ENCODE measurements around the gene ARHGEF12. TPM values are rescaled to one million over a fixed set of nuclear protein-coding genes. Genes with fewer than 3 reads are reported as not detected.

ARHGEF12 gene
- total and polyA plus RNA-seq, 10 of the 15 experiments (the other 5 are each of a cell fraction or from before 2014, with no cell fraction given) = 2.7 to 40.8 (median 20.9) TPM

- no peak for FAIRE-seq
- intact Hi-C loops (cut with micrococcal nuclease; ENCODE audit: unreplicated experiment) = no loop called here
- H3K79me2 ChIP-seq (ENCODE audit: control insufficient read depth, insufficient read depth, low read length) = peaks cover 5% of the 10 kb centered on the region
Measured at GRCh38 chr11:120381401-120381800, 45.2 kb downstream of the ARHGEF12 start.

More at GRCh38 chr11:120381401-120381800, 45.2 kb downstream of the ARHGEF12 start:
- no TSS peak for BruUV-seq (replicated peaks)
- TF ChIP-seq ZZZ3 (IDR thresholded peaks at IDR 0.05; ENCODE audit: control insufficient read depth, insufficient read length, low read depth) (no peak), CUX1 (IDR thresholded peaks at IDR 0.05; ENCODE audit: insufficient replicate concordance, low read depth, low read length) (no peak), STAT3 (IDR thresholded peaks at IDR 0.05; ENCODE audit: low read depth, low read length) (no peak), MXI1 (IDR thresholded peaks at IDR 0.05; ENCODE audit: low read depth, low read length) (no peak), RUNX3 (IDR thresholded peaks at IDR 0.05; ENCODE audit: low read length) (no peak), ZNF217 (IDR thresholded peaks at IDR 0.05) (no peak)
- no peaks in the 10 kb centered on the region for H3K36me3 ChIP-seq (ENCODE audit: control insufficient read depth in 2 of 2, insufficient read depth in 2 of 2, low read length in 1 of 2)
- H3K4me1 ChIP-seq (ENCODE audit: control insufficient read depth, insufficient read depth, low read length) = no peaks in the 10 kb centered on the region
- RAD21 ChIA-PET (ENCODE audit: unreplicated experiment) = interaction anchor here (1.5 kb wide), 1 partner anchor 42 kb away, joined by 5 read pairs; no protein-coding TSS in a partner anchor
- H4K20me1 ChIP-seq (ENCODE audit: control insufficient read depth, insufficient read depth) = no peaks in the 10 kb centered on the region
- H2AFZ ChIP-seq (ENCODE audit: control insufficient read depth, low read depth, low read length) = no peak overlapping the region
- no peak overlapping the region for H3K27ac ChIP-seq (ENCODE audit: control insufficient read depth, insufficient read depth)
- H3K4me3 ChIP-seq = no peak overlapping the region
- CTCF ChIA-PET = interaction anchor here (0.7 to 1.3 kb wide), 2 partner anchors 9 to 20 kb away, joined by 3 to 4 read pairs; no protein-coding TSS in a partner anchor
- peaks cover 3% of the 10 kb centered on the region for H3K9me3 ChIP-seq (replicated peaks; ENCODE audit: control insufficient read depth, insufficient read depth, low read length)
- WGBS (ENCODE audit: insufficient coverage, insufficient replicate concordance, low lambda C conversion rate, missing lambda C conversion rate) = 86% methylated on average over 7 of the region's 7 CpGs
- H3K4me2 ChIP-seq (ENCODE audit: control insufficient read depth, insufficient read depth) = no peak overlapping the region
- ATAC-seq (no peak), DNase-seq (ENCODE audit: low read depth, low spot score) (no peak)
- no peaks in the 10 kb centered on the region for H3K27me3 ChIP-seq (replicated peaks in 1 of 2; ENCODE audit: control insufficient read depth in 2 of 2, insufficient read depth in 2 of 2, low read length in 1 of 2)
- SMC1A ChIA-PET (ENCODE audit: uncharacterized antibody, unreplicated experiment) = interaction anchor here (1.1 to 1.3 kb wide), 2 partner anchors 9 kb away, joined by 3 to 5 read pairs; no protein-coding TSS in a partner anchor
- H3K9ac ChIP-seq (ENCODE audit: control insufficient read depth, insufficient read depth, low read length) = no peak overlapping the region
- in situ Hi-C loops (cut with MboI) = no loop called here
- POLR2A ChIA-PET = no interaction called here
